Fibroblast of villous mesenchyme (primary cell): ENCODE results near the gene GPR35. TPM values are rescaled to one million over a fixed set of nuclear protein-coding genes. Genes with fewer than 3 reads are reported as not detected.

Experiments
- DNase-seq: peaks from one replicate; pipeline ENCODE4 v3.0.0-alpha.2; 2010; ENCODE audit warnings: low read depth
- H3K4me3 ChIP-seq: 2 replicates; pipeline ENCODE4 v1.5.1; 2011; ENCODE audit warnings: low read depth, mild to moderate bottlenecking, low read length
- total RNA-seq: library from RNA; depleted of rRNA; stranded (reverse); fragments of >200 nt; gene quantifications from 2 replicates; pipeline ENCODE4 v1.2.3, GENCODE V29; 2012
- TF ChIP-seq, protein P1 (sequence below): IDR thresholded peaks from 2 replicates; pipeline ENCODE4 v1.5.1; 2012; ENCODE audit warnings: low read depth, mild to moderate bottlenecking, low read length; ENCODE audit not compliant: insufficient read depth

Gene GPR35
- total RNA-seq, 1 donor: 0.43 TPM

DNA sequence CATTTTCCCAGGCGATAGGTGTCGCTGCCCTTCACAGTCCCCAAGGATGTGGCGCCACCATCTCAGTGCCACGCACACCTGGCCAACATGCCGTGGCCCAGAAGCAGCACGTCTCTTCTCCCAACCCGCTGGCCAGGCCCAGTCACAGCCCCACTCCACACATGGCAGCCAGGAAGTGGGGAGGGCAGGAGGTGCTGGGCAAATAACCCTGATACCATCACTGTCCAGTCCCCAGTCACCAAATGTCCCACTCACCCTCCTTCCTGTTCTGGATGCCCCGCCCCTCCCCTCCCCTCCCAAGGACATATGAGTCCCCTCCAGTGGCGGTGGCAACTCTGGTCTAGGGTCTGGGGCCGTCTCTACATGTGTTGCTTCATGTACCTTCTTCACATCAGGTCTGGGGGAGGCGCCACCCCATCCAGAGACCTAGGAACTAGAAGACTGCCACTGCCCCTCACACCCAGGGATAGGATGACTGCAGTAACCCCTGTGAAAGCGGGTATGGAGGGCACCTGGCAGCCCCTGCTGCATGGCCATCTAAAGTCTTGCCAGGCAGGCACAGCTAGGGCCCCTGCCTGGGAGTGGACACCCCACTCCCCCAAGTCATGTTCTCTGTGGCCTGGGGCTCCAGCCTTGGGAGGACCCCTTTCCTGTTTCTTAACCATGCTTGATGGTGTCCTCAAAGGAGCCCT lies 46.1 kb upstream of the GPR35 start:
- DNase-seq: no peak
- TF ChIP-seq, protein P1, sequence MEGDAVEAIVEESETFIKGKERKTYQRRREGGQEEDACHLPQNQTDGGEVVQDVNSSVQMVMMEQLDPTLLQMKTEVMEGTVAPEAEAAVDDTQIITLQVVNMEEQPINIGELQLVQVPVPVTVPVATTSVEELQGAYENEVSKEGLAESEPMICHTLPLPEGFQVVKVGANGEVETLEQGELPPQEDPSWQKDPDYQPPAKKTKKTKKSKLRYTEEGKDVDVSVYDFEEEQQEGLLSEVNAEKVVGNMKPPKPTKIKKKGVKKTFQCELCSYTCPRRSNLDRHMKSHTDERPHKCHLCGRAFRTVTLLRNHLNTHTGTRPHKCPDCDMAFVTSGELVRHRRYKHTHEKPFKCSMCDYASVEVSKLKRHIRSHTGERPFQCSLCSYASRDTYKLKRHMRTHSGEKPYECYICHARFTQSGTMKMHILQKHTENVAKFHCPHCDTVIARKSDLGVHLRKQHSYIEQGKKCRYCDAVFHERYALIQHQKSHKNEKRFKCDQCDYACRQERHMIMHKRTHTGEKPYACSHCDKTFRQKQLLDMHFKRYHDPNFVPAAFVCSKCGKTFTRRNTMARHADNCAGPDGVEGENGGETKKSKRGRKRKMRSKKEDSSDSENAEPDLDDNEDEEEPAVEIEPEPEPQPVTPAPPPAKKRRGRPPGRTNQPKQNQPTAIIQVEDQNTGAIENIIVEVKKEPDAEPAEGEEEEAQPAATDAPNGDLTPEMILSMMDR: no peak
- H3K4me3 ChIP-seq: no peak overlapping the region

DNA sequence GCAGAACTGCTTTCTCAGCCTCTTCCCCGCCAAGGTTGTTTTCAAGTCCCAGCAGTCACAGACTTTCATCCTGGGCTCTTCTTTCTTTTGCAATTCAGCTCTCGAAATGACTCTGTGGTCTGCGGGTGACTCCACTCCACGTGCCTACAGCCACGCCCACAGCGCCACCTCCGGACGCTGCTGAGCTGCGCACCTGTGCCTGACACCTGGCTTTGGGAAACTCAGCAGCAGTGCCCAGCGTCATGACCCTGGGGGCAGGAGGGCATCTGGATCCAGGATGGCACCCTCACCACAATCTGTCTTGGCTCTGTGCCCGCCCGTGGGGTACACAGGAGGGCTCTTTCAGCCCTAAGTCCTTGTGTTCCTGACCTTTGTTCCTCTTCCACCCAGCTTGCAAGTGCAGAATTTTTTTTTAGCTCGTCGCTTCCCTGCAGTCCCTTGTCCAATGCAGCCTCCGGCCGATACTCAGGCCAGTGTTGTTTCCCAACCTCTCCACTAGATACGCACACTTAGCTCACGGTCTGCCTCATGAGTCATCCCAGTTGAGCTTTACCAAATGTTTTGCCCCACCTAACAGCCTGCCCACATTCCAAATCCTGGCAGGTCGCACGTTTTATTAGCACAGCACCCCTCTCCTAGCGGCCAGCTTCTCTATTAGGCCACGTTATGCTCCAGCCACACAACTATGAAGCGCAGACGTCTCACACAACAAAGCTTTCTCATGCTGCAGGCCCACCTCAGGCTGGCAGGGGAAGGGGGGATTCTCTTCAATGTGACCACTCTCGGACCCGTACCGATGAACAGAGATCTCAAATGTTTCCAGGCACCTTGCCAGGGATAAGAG lies 45.3 kb upstream of the GPR35 start:
- DNase-seq: peak; percentile 95
- H3K4me3 ChIP-seq: no peak overlapping the region

DNA sequence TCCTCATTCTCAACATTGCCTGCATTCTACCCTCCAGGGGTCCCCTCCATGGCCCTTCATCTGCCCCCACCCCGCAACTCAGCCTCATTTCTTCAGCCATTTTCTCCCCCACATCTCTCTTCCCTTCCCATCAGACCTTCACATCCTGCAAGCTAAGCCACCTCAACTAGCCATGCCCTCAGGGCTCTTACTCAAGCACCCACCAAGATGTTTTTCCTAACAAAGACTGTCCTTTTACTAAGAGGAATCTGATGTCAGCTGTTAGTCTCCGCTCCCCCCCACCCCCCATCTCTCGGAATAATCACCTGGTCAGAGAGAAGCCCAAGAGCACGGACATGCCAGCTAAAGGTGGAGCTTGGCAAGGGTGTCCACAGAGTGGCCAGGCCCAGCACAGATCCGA lies 43.5 kb upstream of the GPR35 start:
- TF ChIP-seq, protein P1: no peak

More for the DNA sequence above, 45.3 kb upstream of the GPR35 start:
- TF ChIP-seq, protein P1: peak; percentile 19

DNA sequence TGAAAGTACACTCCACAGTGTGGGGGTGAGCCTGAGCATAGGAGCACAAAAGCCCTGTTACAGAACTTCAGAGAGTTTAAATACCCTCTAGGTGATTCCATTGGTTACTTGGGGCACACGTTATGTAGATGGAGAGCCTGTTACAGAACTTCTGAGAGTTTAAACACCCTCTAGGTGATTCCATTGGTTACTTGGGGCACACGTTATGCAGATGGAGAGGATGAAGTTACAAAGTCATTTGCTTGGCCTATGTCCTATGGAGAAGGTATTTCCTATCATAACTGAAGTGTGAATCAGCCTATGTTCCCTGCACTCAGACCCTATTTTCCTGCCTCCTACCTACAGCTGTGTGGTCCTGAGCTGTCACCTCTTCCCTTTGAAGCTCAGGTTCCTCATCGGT lies 42.5 kb upstream of the GPR35 start:
- DNase-seq: no peak
- TF ChIP-seq, protein P1: no peak
- H3K4me3 ChIP-seq: no peak overlapping the region

More for the DNA sequence above, 43.5 kb upstream of the GPR35 start:
- H3K4me3 ChIP-seq: no peak overlapping the region
- no peak for DNase-seq

DNA sequence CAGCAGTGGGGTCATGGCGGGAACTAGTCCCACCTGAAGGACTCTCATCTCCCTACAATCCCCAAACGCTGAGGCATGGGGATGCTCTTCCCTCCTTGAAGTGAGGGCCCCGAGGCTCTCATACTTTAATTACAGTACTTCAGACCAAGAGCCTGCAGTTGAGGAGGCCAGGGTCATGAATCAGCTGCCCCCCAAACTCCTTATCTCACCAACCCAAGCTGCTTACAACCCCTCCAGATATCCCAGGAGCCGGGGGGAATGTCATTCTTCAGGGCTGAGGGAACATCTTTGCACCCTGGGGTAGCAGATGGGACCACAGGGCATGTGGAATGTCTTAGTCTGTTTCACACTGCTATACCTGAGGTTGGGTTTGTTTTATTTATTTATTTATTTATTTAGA lies 41.5 kb upstream of the GPR35 start:
- H3K4me3 ChIP-seq: no peak overlapping the region
- TF ChIP-seq, protein P1: no peak
- DNase-seq: no peak

DNA sequence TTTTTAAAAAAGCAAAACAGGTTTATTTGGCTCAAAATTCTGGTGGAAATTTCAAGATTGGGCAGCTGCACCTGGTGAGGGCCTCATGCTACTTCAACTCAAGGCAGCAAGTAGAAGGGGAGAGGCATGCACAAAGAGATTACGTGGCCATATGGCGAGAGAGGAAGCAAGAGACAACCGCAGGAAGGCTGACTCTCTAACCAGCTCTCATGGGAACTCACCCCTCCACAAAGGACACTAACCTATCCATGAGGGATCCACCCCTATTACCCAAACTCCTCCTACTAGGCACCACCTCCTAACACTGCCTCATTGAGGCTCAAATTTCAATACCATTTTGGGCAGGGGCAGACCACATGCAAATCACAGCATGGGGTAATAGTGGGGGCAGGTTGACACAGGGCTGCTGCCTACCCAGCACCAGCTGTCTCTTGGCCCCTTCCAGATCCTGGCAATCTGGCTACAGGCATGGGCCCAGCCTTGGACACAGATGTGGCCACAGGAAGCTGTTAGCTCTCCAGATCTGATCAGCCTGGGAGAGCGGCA lies 40.7 kb upstream of the GPR35 start:
- TF ChIP-seq, protein P1: no peak
- peak; percentile 89 for DNase-seq
- no peak overlapping the region for H3K4me3 ChIP-seq
